Nephron (organoid): ENCODE measurements around the gene RREB1.

ENCODE experiments used
- H3K27ac Mint-ChIP-seq, 3 experiments: 2 replicates each; pipeline ENCODE4 v1.8.0; 2020; ENCODE audit warnings: mixed read lengths in 3 of 3, mild to moderate bottlenecking in 2 of 3, moderate library complexity in 1 of 3
- H3K27me3 Mint-ChIP-seq: 2 replicates; pipeline ENCODE4 v1.8.0; 2021; ENCODE audit warnings: low read depth, mild to moderate bottlenecking, moderate library complexity, mixed read lengths
- H3K36me3 Mint-ChIP-seq: 2 replicates; pipeline ENCODE4 v1.8.0; 2020; ENCODE audit warnings: low read depth, mixed read lengths
- H3K4me1 Mint-ChIP-seq: 2 replicates; pipeline ENCODE4 v1.8.0; 2020; ENCODE audit warnings: mixed read lengths
- H3K4me3 Mint-ChIP-seq, 3 experiments: 2 replicates each; pipeline ENCODE4 v1.8.0; 2020; ENCODE audit warnings: mild to moderate bottlenecking in 3 of 3, mixed read lengths in 3 of 3, moderate library complexity in 2 of 3
- H3K9me3 Mint-ChIP-seq: 2 replicates; pipeline ENCODE4 v1.8.0; 2020; ENCODE audit warnings: mixed read lengths
- TF ChIP-seq, protein P1 (sequence below), 3 experiments: fragments of 200-600 bp; sonication (generic); IDR thresholded peaks; one replicate each; pipeline ENCODE4 v1.5.0; 2021; ENCODE audit warnings: antibody characterized with exemption in 3 of 3; ENCODE audit not compliant: unreplicated experiment in 3 of 3

Gene RREB1

DNA sequence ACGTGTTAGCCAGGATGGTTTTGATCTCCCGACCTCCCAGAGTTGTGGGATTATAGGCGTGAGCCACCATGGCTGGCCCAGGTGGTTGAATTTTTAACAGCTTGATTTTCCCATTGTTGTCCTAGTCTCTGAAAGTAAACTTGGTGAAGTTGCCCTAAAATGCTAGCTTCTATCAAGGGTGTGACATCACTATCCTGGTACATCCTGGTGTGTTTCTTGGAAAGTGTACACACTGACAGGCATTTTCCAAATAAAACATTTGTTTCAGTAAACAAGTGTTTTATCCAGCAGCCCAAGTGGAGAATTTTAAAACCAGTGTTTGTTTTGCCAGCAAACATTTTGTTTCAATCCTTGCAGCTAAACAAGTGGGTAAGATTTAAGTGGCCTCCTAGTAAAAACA is 40.5 kb upstream of the RREB1 start:
- TF ChIP-seq, protein P1, sequence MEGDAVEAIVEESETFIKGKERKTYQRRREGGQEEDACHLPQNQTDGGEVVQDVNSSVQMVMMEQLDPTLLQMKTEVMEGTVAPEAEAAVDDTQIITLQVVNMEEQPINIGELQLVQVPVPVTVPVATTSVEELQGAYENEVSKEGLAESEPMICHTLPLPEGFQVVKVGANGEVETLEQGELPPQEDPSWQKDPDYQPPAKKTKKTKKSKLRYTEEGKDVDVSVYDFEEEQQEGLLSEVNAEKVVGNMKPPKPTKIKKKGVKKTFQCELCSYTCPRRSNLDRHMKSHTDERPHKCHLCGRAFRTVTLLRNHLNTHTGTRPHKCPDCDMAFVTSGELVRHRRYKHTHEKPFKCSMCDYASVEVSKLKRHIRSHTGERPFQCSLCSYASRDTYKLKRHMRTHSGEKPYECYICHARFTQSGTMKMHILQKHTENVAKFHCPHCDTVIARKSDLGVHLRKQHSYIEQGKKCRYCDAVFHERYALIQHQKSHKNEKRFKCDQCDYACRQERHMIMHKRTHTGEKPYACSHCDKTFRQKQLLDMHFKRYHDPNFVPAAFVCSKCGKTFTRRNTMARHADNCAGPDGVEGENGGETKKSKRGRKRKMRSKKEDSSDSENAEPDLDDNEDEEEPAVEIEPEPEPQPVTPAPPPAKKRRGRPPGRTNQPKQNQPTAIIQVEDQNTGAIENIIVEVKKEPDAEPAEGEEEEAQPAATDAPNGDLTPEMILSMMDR (IDR thresholded peaks at IDR 0.05; ENCODE audit: unreplicated experiment in 3 of 3): no peak
- H3K27me3 Mint-ChIP-seq: no peaks in the 10 kb centered on the region
- H3K4me3 Mint-ChIP-seq: no peak overlapping the region
- H3K27ac Mint-ChIP-seq: no peak overlapping the region
- no peaks in the 10 kb centered on the region for H3K9me3 Mint-ChIP-seq
- no peaks in the 10 kb centered on the region for H3K4me1 Mint-ChIP-seq
- no peaks in the 10 kb centered on the region for H3K36me3 Mint-ChIP-seq

DNA sequence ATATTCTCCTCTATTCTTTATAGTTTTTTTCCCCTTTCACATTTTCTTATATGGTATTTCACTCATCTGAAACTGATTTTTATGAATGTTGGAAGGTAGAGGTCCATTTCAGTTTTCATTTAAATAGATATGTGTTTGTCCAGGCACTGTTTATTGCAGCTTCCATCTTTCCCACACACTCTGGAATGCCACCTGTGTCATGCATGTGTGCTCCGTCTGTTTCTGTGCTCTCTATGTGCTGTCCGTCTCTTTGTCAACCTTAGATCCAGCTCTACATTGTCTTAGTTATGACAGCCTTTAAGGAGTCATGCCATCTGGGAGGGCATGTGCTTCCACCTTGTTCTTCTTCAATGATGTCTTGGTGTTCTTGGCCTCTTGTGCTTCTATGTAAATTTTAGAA is 36.4 kb upstream of the RREB1 start:
- TF ChIP-seq, protein P1 (IDR thresholded peaks at IDR 0.05; ENCODE audit: unreplicated experiment in 3 of 3): no peak
- H3K4me1 Mint-ChIP-seq: no peaks in the 10 kb centered on the region
- H3K9me3 Mint-ChIP-seq: no peaks in the 10 kb centered on the region
- H3K36me3 Mint-ChIP-seq: no peaks in the 10 kb centered on the region
- H3K27ac Mint-ChIP-seq: no peak overlapping the region
- no peaks in the 10 kb centered on the region for H3K27me3 Mint-ChIP-seq
- H3K4me3 Mint-ChIP-seq: no peak overlapping the region

DNA sequence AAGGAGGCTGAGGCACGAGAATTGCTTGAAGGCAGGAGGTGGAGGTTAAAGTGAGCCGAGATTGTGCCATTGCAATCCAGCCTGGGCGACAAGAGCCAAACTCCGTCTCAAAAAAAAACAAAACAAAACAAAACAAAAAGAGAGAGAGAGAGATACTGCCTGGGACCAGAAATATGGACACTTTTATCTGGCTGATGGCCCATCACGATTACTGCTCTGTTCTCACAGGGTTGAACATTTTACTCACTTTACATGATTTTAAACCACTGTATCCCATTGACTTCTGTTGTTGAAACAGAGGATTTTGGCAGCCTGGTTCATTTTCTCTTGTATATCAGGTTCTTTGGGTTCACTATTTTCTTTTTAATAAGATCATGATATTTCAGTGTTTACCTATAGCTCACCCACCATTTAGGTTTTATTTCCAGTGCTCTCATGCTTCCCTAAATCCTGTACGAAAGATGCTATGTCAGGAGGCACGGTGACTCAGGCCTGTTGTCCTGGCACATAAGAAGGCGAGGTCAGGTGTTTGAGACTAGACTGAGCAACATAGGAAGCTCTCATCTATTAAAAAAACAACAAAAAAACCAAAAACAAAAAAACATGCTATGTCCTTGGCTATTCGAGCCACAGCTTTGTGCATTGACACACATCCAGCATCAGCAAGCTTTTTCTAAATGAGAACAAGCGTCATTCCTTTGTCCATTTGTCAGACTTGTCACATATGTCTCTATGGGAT is 34.5 kb upstream of the RREB1 start:
- Mint-ChIP-seq H3K4me1 (no peaks in the 10 kb centered on the region), H3K27me3 (no peaks in the 10 kb centered on the region), H3K27ac (no peak overlapping the region), H3K9me3 (no peaks in the 10 kb centered on the region), H3K36me3 (no peaks in the 10 kb centered on the region), H3K4me3 (no peak overlapping the region)
- TF ChIP-seq, protein P1 (IDR thresholded peaks at IDR 0.05; ENCODE audit: unreplicated experiment in 3 of 3): no peak

DNA sequence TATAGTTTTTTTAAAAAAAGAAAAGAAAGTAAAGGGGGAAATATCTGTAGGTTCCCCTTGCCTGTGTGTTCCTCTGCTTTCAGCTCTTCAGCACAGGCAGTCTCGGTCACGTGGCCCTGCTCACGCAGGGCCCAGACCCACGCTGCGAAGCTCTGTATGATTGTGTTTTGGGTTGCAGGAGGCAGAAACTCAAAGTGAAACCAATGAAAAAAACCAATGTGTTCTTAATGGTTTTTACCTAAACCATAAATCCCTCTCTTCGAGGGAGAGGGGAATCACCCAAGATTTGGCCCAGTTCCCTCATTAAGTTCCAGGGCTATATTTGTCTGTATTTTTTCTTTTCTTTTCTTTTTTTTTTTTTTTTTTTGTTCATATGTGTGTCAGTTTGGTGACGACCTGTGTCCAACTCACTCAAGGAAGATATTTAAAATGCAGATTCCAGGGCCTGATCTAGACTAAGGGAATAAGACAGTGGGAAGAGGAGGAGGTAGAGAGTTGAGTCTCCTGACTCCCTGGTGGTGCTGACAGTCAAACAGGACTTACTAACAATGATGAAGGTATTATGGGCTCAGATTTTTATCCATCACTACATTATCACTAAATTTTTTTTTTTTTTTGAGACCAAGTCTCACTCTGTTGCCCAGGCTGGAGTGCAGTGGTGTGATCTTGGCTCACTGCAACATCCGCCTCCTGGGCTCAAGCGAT is 33.8 kb upstream of the RREB1 start:
- Mint-ChIP-seq H3K27me3 (no peaks in the 10 kb centered on the region), H3K9me3 (no peaks in the 10 kb centered on the region), H3K4me3 (no peak overlapping the region), H3K36me3 (no peaks in the 10 kb centered on the region), H3K27ac (no peak overlapping the region), H3K4me1 (no peaks in the 10 kb centered on the region)
- TF ChIP-seq, protein P1 (IDR thresholded peaks at IDR 0.05; ENCODE audit: unreplicated experiment in 3 of 3): no peak

DNA sequence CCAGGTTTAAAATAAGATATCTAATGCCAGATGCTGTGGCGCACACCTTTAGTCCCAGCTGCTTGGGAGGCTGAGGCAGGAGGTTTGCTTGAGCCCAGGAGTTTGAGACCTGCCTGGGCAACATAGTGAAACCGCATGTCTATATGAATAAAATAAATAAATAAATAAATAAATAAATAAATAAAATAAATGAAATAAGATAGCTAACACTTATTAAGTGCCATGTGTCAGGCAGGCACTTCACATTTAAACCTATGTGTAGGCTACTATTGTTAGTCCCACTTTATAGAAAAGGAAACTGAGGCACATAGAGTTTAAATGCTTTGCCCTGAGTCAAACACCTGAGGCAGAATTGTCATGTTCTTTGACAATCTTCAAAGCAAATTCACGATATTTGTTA is 32.9 kb upstream of the RREB1 start:
- TF ChIP-seq, protein P1 (IDR thresholded peaks at IDR 0.05; ENCODE audit: unreplicated experiment in 3 of 3): no peak
- Mint-ChIP-seq H3K9me3 (no peaks in the 10 kb centered on the region), H3K4me3 (no peak overlapping the region), H3K27me3 (no peaks in the 10 kb centered on the region), H3K36me3 (no peaks in the 10 kb centered on the region), H3K27ac (no peak overlapping the region), H3K4me1 (no peaks in the 10 kb centered on the region)
